ENCODE results near the gene ATP2A3.

DNA sequence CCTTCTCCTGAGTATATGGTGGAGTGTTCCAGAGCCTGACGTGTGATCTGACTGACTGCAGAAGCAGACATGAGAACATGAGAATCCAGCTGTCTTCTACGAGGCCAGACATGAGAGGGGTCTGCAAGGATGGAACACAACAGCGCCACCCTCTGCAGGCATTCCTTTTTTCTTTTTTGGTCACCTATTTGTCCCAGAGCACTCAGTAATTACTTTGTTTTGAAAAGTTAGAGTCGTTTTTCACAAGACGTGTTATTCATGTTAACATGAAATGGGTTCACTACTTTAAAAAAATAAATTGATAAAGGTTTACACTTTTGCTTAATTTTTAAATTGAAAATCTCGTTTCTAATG, 43.8 kb upstream of the ATP2A3 start:
- TF ChIP-seq, protein P1, sequence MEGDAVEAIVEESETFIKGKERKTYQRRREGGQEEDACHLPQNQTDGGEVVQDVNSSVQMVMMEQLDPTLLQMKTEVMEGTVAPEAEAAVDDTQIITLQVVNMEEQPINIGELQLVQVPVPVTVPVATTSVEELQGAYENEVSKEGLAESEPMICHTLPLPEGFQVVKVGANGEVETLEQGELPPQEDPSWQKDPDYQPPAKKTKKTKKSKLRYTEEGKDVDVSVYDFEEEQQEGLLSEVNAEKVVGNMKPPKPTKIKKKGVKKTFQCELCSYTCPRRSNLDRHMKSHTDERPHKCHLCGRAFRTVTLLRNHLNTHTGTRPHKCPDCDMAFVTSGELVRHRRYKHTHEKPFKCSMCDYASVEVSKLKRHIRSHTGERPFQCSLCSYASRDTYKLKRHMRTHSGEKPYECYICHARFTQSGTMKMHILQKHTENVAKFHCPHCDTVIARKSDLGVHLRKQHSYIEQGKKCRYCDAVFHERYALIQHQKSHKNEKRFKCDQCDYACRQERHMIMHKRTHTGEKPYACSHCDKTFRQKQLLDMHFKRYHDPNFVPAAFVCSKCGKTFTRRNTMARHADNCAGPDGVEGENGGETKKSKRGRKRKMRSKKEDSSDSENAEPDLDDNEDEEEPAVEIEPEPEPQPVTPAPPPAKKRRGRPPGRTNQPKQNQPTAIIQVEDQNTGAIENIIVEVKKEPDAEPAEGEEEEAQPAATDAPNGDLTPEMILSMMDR (conservative IDR thresholded peaks at IDR 0.05; ENCODE audit: low read depth, low read length) = peak; percentile 20; the same call in 1 of the 2 replicates
- TF ChIP-seq EZH2phosphoT487 (IDR thresholded peaks at IDR 0.05; ENCODE audit: borderline replicate concordance, low read length) (no peak), EZH2 (IDR thresholded peaks at IDR 0.05; ENCODE audit: low read length, unreplicated experiment) (no peak)
